Vagina (tissue), 2 donors: ENCODE data around the gene EVC2. TPM values are rescaled to one million over a fixed set of nuclear protein-coding genes. Genes with fewer than 3 reads are reported as not detected.

Experiments
- DNase-seq, 2 donors: peaks; one replicate each; pipeline ENCODE4 v3.0.0-alpha.2; 2017; ENCODE audit errors: extremely low spot score in 2 of 2
- H3K27ac ChIP-seq: fragments of 200-600 bp; sonication (generic); one replicate; pipeline ENCODE4 v1.5.1; 2019
- H3K27me3 ChIP-seq: fragments of 200-600 bp; sonication (generic); one replicate; pipeline ENCODE4 v1.5.1; 2019
- H3K36me3 ChIP-seq, 2 donors: fragments of 200-600 bp; sonication (generic); one replicate each; pipeline ENCODE4 v1.5.1; 2017 to 2019
- H3K4me1 ChIP-seq: fragments of 200-600 bp; sonication (generic); one replicate; pipeline ENCODE4 v1.5.1; 2019
- H3K4me3 ChIP-seq, 2 donors: fragments of 200-600 bp; sonication (generic); 1 replicate in 1 of 2; 2 replicates in 1 of 2; pipeline ENCODE4 v1.5.1; 2016 to 2019
- H3K9me3 ChIP-seq: fragments of 200-600 bp; sonication (generic); one replicate; pipeline ENCODE4 v1.5.1; 2019
- CTCF ChIP-seq, 3 experiments: fragments of 450-650 bp in 2 of 3; fragments of 200-600 bp in 1 of 3; sonication (generic) in 1 of 3; IDR thresholded peaks; one replicate each; pipeline ENCODE4 v1.5.1; 2017 to 2019; ENCODE audit warnings: antibody characterized with exemption in 3 of 3, mild to moderate bottlenecking in 2 of 3, moderate library complexity in 2 of 3
- POLR2A ChIP-seq, 2 donors: fragments of 450-650 bp; IDR thresholded peaks; one replicate each; pipeline ENCODE4 v1.6.1; 2017; ENCODE audit warnings: antibody characterized with exemption in 2 of 2, mild to moderate bottlenecking in 2 of 2, moderate library complexity in 2 of 2
- POLR2AphosphoS5 ChIP-seq, 2 donors: sonication (generic); formaldehyde crosslinking; IDR thresholded peaks; one replicate each; pipeline ENCODE4 v1.9.0; 2017; ENCODE audit warnings: antibody characterized with exemption in 2 of 2, mild to moderate bottlenecking in 2 of 2, low read depth in 1 of 2; ENCODE audit not compliant: insufficient read depth in 1 of 2
- intact Hi-C: fragments of 100-400 bp; cut with DNase I; formaldehyde crosslinking; loops from one replicate; pipeline ENCODE4 v1.15.1; 2023
- total RNA-seq: library from RNA; depleted of rRNA; stranded (reverse); fragments of >200 nt; gene quantifications from one replicate; pipeline ENCODE4 v1.2.3, GENCODE V29; 2016

The EVC2 gene
- total RNA-seq, 1 donor from 2014 or later = 23.8 TPM

GRCh38 chr4:5545271-5545670, 163.1 kb downstream of the EVC2 start:
- no peaks in the 10 kb centered on the region for H3K27me3 ChIP-seq
- intact Hi-C loops = no loop called here

DNA sequence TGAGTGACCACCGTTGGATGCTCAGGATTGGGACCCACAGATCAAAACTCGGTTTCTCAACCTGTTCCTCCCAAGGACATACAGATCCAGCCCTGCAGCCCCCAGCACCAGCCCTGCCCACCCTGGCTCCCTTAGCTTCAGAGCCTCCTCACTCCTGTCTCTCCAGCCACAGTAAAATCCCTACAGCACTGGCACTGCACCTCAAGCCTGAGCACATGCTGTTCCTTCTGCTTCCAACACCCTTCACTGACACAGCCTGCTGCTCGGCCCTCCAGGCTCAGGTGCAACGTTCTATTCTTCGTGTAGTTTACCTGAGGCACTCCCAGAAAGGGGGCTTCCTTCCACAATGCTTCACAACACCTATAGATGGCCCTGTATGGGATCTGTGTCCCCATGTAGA, 163.6 kb downstream of the EVC2 start:
- H3K4me1 ChIP-seq = no peaks in the 10 kb centered on the region
- intact Hi-C loops = no loop called here
- no peaks in the 10 kb centered on the region for H3K9me3 ChIP-seq
- H3K27me3 ChIP-seq = no peaks in the 10 kb centered on the region
- TF ChIP-seq POLR2AphosphoS5 (IDR thresholded peaks at IDR 0.05; ENCODE audit: insufficient read depth in 1 of 2, low read depth in 1 of 2) = no peak
- TF ChIP-seq POLR2A (IDR thresholded peaks at IDR 0.05) = no peak
- TF ChIP-seq CTCF (IDR thresholded peaks at IDR 0.05) = no peak
- no peak overlapping the region for H3K27ac ChIP-seq
- H3K36me3 ChIP-seq = no peaks in the 10 kb centered on the region
- DNase-seq = peak; percentile 52 to 71
- H3K4me3 ChIP-seq = no peak overlapping the region

More at GRCh38 chr4:5545271-5545670, 163.1 kb downstream of the EVC2 start:
- TF ChIP-seq POLR2A (IDR thresholded peaks at IDR 0.05) (no peak), POLR2AphosphoS5 (IDR thresholded peaks at IDR 0.05; ENCODE audit: insufficient read depth in 1 of 2, low read depth in 1 of 2) (no peak), CTCF (IDR thresholded peaks at IDR 0.05) (no peak)
- Histone ChIP-seq H3K36me3 (no peaks in the 10 kb centered on the region), H3K4me1 (no peaks in the 10 kb centered on the region), H3K4me3 (no peak overlapping the region), H3K27ac (no peak overlapping the region), H3K9me3 (no peaks in the 10 kb centered on the region)
- peak in 1 of 2 donors; percentile 16 for DNase-seq

- Histone ChIP-seq H3K9me3 (no peaks in the 10 kb centered on the region), H3K27me3 (no peaks in the 10 kb centered on the region), H3K4me1 (no peaks in the 10 kb centered on the region), H3K4me3 (no peak overlapping the region), H3K36me3 (no peaks in the 10 kb centered on the region), H3K27ac (no peak overlapping the region)
- TF ChIP-seq CTCF (IDR thresholded peaks at IDR 0.05) (no peak), POLR2A (IDR thresholded peaks at IDR 0.05) (no peak), POLR2AphosphoS5 (IDR thresholded peaks at IDR 0.05; ENCODE audit: insufficient read depth in 1 of 2, low read depth in 1 of 2) (no peak)
- DNase-seq = peak in 1 of 2 donors; percentile 77
- intact Hi-C loops = no loop called here
Measured at GRCh38 chr4:5543681-5544080, 164.7 kb downstream of the EVC2 start.

DNA sequence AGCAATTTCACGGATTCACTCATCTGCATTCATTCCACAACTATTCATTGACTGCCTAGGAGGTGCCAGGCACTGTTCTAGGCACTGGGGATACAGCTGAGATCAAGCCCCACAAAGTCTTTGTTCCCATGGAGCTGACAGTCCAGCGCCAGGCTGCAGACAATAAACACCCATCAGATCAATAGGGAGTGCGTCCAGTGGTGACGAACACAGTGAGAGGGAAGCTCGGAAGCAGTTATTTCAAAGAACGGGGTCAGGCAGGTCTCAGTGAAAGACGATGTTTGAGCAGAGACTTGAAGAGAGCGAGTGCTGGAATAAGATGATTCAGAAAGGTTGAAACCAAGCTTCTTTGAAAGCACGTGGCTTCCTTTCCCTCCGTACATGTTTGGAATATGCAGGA, 167.2 kb downstream of the EVC2 start:
- intact Hi-C loops = no loop called here
- no peaks in the 10 kb centered on the region for H3K4me1 ChIP-seq
- H3K9me3 ChIP-seq = no peaks in the 10 kb centered on the region
- no peak for DNase-seq
- H3K27ac ChIP-seq = no peak overlapping the region
- H3K4me3 ChIP-seq = no peak overlapping the region
- H3K27me3 ChIP-seq = no peaks in the 10 kb centered on the region
- no peak for TF ChIP-seq POLR2A (IDR thresholded peaks at IDR 0.05)
- no peaks in the 10 kb centered on the region for H3K36me3 ChIP-seq

DNA sequence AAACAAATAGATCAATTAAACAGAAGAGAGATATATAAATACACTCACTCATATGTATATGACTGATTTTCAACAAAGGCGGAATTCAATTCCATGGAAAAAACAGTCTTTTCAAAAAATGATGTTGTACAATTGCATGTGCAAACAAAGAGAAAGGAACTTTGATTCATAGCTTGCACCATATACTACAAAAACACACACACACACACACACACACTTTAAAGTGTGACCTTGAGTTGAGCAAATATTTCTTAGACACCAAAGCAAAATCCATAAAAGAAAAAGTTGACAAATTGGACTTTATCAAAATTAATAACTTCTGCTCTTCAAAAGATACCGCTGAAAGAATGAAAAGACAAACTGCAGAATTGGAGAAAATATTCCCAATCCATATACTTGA, 168.8 kb downstream of the EVC2 start:
- Histone ChIP-seq H3K9me3 (no peaks in the 10 kb centered on the region), H3K4me3 (no peak overlapping the region), H3K27me3 (no peaks in the 10 kb centered on the region), H3K36me3 (no peaks in the 10 kb centered on the region), H3K27ac (no peak overlapping the region), H3K4me1 (no peaks in the 10 kb centered on the region)
- no peak for DNase-seq
- intact Hi-C loops = no loop called here
- TF ChIP-seq POLR2AphosphoS5 (IDR thresholded peaks at IDR 0.05; ENCODE audit: insufficient read depth in 1 of 2, low read depth in 1 of 2) (no peak), CTCF (IDR thresholded peaks at IDR 0.05) (no peak), POLR2A (IDR thresholded peaks at IDR 0.05) (no peak)

- no peak for DNase-seq
- no peaks in the 10 kb centered on the region for H3K4me1 ChIP-seq
- no peak overlapping the region for H3K4me3 ChIP-seq
- no peak overlapping the region for H3K27ac ChIP-seq
- peaks cover 0 to 9% of the 10 kb centered on the region in 2 donors for H3K36me3 ChIP-seq
- H3K9me3 ChIP-seq = no peaks in the 10 kb centered on the region
- TF ChIP-seq POLR2A (IDR thresholded peaks at IDR 0.05) (no peak), POLR2AphosphoS5 (IDR thresholded peaks at IDR 0.05; ENCODE audit: insufficient read depth in 1 of 2, low read depth in 1 of 2) (no peak), CTCF (IDR thresholded peaks at IDR 0.05) (no peak)
- H3K27me3 ChIP-seq = no peaks in the 10 kb centered on the region
- intact Hi-C loops = no loop called here
Measured at GRCh38 chr4:5532100-5532499, 176.3 kb downstream of the EVC2 start.
